Islet precursor cell (in vitro differentiated cells): ENCODE data around the gene SLC16A9.

ENCODE experiments used
- DNase-seq: peaks from one replicate; pipeline ENCODE4 v3.0.0-alpha.2; 2018

Gene SLC16A9

DNA sequence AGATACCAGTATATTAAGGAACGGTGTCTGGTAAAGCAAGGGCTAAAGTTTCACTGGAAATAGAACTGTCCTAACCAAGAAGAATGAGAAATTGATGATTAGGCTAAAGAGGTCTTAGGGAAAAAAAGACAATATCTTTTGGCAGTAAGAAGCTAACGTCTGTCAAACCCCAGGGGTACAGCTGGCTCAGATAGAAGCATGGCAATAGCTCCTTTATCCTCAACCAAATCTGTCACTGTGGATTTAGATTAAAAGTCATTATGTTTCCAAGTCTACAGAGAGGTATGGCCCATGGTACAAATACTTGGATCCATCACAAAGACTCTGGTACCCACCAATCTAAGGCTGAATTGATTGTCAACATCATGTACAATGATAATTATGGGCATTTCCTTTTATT lies 8.6 kb upstream of the SLC16A9 start:
- DNase-seq: no peak

DNA sequence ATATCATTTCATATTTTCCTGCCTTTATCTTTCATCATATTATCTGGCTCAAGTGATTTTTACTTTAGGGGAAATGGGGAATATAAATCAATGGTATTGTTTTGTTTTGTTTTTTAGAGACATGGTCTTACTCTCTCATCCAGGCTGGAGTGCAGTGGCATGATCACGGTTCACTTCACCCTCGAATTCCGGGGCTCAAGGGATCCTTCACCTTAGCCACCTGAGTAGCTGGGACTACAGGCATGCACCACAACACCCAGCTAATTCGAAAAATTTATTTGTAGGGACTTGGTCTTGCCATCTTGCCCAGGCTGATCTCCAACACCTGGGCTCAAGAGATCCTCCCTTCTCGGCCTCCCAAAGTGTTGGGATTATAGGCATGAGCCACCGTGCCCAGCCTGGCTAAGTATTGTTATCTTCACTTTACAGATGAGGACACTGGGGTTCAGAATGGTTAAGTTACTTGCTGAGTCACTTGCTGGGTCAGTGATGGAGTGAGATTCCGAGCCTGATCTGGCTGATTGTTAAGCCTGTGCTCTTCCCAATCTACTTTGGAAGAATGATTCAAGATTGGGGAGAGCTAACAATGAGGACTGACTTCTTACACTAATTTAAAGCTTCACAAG lies 3.7 kb upstream of the SLC16A9 start:
- DNase-seq: no peak

DNA sequence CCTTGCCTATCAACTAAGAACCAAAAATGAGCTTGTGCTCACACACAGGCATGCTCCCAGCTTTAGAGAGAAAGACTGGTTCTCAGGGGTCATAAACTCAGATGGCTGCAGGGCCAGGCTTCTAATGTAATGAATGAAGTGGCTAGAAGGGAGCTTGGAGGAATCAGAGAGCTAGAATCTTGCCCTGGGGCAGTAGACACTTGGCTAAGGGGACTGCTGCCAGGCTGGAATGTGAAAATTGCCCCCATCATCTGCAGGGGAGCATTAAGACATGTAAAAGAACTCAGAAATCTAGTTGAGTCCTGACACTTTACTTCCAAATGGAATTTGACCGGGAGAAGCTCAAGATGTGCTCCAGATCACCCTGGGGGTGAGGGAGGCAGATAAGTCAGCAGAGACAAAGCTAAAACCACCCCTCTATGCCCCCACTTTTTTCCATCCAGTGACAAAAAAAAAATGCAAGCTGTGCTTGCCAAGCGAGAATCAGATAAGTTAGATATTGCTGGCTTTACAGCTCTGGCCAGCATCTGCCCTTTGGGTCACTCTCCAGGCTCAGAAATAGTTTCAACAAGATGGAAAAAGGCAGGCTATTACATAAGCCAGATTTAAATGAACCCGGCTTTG lies 2.3 kb upstream of the SLC16A9 start:
- peak; percentile 97 for DNase-seq

DNA sequence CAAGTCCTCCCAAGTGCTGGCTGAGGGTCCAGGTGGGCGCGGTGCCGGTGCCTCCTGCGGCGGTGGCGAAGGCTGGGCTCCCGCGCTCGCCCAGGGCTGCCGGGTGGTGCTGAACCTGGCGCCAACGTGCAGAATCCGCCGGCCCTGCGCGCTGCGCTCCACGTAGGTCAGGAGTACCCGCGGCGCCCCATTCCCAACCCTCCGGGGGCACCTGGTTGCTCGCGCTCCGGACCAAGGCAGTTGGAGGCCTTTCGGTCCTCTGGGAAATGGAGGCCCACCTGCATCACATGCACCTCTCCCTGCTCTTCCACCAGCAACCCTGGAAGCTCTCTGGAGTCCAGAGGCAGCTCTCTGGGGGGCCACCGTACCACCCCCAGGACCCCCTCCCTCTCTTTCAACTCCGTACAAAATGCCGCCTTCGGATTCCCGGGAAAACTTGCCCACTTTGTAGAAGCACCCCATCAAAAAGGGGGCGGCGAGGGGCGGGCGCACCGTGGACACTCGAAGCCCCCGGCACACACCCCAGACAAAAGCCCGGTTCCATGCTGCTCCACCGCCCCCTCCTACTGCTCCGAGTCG lies 745 bp downstream of the SLC16A9 start:
- peak; percentile 68 for DNase-seq

DNA sequence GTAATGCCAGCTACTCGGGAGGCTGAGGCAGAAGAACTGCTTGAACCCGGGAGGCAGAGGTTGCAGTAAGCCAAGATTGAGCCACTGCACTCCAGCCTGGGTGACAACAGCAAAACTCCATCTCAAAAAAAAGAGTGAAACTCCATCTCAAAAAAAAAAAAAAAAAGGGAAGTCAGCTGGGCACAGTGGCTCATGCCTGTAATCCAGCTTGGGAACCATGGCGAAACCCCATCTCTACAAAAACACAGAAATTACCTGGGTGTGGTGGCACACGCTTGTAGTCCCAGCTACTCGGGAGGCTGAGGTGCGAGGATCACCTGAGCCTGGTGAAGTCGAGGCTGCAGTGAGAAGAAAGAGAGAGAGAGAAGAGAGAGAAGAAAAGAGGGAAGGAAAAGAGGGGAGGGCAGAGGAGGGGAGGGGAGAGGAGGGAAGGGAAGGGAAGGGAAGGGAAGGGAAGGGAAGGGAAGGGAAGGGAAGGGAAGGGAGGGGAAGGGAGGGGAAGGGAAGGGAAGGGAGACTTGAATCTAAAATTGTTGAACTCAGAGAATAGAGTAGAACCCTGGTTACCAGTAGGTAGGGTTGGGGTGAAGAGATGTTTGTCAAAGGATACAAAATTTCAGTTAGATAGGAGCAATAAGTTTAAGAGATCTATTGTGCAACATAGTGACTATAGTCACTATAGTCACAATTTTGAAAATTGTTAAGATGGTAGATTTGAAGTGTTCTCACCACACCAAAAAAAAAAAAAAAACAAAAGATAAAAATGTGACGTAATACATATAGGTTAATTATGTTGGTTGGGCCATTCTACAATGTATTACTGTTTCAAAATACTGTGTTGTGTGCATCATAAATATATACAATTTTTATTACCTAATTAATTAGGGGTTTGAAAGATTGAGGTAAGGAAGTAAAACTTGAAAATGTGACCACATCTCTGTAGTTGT lies 2.5 kb downstream of the SLC16A9 start:
- no peak for DNase-seq

DNA sequence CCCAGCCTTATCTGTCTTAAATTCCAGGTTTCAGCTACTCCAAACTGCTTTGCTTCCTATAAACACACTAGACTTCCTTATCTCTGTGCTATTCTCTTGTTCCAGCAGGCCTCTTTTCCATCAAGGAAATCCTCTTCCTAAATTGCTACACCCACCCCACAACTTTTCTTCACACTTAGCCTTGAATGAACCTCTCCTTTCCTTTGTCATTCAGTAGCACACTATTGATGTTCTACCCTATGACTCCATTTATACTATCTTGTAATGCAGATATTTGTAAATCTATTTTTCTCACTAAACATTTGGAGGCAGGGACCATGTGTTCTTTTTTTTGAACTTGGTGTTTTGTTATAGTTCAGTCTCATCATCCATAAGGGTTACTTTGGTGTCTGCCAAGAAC lies 3.7 kb downstream of the SLC16A9 start:
- no peak for DNase-seq

DNA sequence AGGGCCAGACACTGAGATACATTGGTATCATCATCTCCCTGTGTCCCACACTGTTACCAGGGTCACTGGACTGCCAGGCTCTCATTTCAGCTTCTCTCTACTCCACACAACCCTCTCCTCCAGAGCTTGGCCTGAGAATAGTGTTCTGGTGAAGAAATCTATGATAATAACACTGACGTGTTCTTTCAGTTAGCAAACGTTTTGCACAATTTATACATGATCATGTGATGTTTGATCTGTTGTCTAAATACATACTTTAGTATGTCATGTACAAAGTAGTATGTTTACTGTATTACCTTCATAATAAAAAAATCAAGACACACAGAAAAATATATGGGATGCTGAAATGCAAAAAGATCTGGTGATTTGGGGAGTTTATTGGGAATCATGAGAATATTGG lies 5.0 kb downstream of the SLC16A9 start:
- no peak for DNase-seq

DNA sequence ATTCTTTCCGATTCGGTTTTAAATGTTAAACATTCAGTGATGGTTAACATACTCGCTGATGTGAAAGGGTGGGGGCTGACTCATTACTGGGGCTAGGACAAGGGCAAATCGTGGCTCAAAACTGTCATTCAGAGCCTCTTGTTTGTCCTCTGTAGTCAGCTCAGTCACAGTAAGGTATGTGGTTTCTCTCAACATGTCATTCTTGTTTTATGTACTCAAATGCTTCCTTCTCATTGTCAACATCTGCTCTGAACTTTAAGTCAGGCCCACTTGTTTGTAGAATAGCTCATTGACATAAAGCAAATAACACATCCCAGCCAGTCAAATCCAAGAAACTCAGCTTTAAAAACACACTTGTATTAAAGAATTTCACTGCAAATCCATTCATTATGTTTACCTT lies 7.3 kb downstream of the SLC16A9 start:
- DNase-seq: no peak

DNA sequence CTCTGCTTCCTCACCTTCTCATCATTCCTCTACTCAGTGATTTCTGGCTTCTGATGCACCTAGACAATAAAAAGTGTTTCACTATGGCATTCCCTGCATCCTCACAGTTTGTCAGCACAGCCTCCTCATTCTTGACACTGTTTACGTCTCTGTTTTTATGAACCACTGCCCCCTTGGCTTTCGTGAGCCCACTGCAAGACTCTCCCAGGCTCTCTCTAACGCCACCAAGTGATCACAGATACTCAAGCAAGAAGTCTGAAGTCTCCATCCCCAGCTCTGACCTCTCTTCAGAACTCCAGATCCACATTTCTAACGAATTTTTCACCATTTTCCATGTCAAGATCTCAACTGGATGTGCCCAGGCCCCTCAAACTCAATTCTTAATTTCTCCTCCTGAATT lies 8.9 kb downstream of the SLC16A9 start:
- peak; percentile 71 for DNase-seq

DNA sequence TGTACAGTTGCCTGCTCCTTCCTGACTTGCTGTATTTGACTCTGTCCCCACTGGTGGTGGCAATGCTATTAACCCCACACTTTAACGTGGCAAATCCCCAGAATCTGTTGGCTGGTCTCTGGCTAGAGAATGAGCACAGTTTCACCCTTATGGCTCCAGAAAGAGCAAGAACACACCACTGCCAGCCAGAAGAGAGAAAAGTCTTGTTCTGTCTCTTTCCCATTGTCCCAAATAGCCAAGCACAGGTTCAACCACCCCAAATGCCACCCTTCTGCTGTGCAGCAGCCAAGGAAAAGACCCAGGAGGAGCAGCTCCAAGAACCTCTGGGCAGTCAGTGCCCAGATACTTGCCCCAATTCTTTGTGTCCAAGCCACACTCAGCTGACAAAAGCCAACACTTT lies 11.3 kb downstream of the SLC16A9 start:
- DNase-seq: no peak

DNA sequence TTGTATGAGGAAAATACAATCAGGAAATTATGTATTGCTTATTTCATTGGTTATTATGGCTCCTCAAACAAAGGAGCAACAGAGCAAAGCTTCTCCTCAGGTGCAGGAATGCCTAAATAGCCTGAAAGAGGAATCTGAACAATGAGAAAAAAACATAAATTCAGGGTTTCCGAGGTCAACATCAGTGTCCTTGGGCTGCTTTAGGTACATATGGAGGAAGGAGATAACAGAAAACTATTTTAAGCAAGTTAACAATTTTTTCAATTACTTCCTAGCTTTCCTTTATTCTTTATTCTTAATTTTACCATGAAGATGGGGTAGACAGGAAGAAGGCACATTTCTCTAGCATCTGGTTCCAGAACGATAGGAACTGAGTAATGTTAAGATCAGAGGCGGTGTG lies 14.0 kb downstream of the SLC16A9 start:
- DNase-seq: no peak

DNA sequence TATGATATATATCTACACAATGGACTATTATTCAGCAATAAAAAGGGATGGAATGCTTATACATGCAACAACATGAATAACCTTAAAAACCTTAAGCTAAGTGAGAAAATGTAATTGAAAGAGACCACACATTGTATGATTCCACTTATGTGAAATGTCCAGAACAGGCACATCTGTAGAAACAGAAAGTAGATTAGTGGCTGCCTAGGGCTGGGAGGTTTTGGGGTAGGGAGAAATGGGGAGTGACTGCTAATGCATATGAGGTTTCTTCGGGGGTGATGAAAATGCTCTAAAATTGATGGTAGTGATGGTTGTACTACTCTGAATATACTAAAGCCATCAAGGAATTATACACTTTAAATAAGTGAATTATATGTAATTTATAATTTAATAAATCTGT lies 14.7 kb downstream of the SLC16A9 start:
- no peak for DNase-seq

DNA sequence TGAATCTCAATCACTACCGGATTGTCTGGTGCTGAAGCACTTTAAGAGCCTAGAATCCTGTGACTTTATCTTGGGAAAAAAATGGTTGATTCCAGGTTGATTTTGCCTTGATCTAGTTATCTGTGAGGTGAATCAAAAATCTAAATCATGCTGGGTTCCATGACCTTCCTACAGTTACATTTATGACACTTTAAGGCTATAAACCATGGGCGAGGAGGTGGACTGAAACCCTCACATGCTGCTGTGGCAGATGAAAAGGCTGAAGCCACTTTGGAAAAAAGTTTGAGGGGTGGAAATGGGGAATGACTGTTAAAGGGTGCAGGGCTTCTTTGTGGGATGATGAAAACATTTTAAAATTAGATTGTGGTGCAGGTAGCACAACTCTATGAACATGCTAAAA lies 17.5 kb downstream of the SLC16A9 start:
- no peak for DNase-seq

DNA sequence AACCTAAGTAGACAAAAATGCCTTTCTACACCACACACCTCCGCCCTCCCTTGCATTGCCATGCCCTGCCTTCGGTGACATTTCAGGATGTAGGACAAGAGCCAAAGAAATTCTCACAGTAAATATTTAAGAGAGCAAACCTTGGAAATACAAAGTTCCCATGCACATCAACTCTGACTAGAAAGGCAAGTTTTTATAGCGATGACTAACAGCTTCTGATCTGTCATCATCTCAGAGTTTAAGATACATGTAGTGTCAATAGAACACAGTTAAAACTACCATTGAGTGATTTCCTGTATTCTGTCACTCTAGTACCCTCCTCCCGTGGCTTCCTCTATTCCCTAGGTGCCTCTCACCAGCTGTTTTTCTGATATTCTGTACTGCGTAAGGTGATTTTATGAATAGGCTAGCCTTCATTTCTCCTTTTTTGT lies 20.7 kb downstream of the SLC16A9 start:
- DNase-seq: no peak

DNA sequence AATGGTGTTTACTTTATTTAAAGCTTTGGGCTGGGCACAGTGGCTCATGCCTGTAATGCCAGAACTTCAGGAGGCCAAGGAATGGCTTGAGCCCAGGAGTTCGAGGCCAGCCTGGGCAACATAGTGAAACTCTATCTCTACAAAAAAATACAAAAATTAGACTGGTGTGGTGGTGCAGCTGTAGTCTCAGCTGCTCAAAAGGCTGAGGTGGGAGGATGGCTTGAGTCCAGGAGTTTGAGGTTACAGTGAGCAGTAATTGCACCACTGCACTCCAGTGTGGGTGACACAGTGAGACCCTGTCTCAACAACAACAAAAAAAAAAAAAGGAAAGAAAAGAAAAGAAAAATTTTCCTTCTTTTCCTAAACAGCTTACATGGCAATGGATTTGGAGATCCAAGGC lies 22.0 kb downstream of the SLC16A9 start:
- no peak for DNase-seq

DNA sequence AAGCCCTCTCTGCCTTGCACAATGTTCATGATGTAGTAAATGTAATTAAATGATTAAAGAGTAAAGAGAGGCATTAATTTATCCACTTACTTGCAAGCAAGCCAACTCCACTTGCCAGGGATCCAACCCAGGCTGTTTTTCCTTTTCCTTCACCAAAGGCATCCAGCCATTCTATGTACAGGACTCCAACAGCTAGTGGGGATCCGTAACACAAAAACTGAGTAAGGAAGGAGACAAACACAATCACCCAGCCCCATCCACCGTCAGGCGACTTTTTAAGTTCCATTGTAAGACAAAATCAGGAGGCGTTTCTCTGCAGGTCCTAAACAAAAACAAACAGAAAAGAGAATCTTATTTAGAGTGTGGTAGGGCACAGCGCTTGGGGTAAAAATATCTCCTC lies 25.6 kb downstream of the SLC16A9 start:
- DNase-seq: no peak

DNA sequence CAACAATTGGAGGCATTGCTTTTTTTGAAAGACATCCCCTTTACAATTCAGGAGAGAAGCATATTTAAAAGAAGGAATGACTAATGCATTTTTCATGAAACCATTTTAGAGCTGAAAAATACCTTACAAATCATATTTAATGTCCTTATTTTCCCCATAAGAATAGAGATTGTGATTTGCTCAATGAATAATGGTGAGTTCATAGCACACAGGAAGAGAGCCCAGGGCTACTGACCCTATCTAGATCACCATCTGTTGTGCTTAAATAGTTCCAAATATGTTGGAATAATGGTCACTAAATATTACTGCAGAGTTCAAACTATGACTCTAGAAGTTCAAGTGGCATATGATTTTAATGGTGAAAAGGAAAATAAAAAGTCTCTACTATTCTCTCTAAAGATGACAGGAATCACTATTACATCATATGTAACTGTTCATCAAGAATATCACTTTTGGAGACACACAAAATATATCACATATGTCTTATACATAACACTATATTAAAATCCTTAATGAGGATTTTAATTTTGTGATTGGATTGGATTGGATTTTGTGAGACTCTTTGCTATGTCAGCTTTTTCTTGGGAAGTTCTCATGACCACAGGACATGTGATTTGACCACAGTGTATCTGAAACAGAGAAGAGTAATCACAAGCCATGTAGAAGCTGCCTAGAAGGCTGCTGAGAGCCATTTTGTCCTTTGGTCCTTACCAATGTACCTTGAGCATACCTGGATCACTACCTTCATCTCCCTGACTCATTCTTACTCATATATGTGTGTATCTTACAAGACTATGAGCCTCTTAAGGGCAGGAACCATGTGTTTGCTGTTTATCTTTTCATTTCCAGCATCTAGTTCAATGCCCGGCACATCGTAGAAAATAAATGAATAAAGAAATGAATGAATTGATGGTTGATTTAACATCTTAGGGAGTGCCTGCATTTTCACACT lies 26.4 kb downstream of the SLC16A9 start:
- DNase-seq: no peak

DNA sequence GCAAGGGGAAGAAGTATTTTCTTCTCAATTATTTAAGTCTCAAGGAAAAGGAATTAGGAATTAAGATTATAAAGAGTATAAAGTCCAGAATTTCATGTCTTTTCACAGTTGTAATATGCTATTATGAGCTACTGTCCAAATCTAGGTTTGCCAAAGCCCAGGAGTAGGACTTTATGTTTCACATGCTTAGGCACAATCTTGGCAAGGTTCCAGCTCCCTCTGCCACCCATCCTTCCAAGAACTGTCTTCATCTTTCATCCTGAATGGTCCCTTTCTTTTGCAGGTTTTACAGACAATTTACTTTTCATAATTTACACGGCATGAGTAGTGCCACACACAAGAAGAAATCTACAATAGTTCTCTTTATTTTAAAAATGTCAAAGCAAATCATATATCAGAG lies 29.5 kb downstream of the SLC16A9 start:
- DNase-seq: no peak

DNA sequence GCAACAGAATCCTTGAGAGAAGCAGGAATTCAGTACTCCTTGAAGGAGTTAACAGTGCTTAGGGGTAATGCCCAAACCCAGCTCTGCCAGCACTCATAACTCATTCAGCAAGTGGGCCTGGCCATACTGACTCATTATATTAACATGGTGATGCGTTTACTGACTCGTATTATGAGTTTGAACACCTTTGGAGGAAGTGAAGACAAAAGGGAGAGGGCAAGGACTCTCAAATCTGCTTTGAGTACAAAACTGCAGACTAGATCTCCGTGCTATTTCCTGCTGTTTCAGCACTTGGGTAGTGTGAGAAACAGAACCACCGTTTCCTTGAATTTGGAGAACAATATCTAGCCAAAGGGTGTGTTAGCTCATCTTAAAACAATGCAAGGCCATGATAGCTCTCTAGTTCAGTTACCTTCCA lies 30.8 kb downstream of the SLC16A9 start:
- peak; percentile 52 for DNase-seq

DNA sequence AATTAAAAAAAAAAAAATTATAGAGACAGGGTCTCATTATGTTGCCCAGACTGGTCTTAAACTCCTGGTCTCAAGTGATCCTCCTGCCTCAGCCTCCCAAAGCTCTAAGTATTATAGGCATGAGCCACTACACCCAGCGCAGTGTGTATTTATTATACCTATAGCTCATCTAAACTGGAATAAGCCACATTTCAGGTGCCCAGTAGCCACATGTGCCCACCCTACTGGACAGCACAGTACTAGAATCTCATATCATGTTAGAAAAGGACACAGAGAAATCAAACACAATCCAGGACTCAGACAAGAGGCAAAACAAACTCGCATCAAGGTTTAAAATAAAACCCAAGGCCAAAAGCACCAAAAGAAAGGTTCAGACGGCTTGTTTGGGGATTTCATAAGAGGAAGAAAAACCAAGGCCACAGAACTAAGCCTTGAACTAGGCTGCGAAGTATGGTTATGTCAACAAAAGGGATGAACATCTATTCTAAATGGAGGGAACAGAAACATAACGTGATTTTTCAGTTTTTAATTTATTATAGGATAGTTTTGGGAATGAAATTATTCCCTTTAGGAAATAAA lies 32.3 kb downstream of the SLC16A9 start:
- no peak for DNase-seq

DNA sequence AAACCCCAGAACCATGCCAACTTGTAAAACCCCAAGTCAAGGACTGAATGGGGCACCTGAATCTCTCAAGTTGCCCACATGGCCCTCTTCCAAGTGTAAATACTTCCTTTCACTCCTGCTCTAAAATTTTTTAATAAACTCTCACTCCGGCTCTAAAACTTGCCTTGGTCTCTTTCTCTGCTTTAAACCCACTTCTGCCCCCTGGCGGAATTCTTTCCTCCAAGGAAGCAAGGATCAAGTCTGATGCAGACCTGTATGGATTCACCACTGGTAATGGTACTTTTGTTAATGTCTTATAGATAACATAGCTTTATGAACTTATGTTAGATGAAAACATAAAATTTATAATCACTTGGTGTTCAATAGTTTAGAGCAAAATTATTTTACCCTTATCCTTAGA lies 33.8 kb downstream of the SLC16A9 start:
- DNase-seq: peak; percentile 67

DNA sequence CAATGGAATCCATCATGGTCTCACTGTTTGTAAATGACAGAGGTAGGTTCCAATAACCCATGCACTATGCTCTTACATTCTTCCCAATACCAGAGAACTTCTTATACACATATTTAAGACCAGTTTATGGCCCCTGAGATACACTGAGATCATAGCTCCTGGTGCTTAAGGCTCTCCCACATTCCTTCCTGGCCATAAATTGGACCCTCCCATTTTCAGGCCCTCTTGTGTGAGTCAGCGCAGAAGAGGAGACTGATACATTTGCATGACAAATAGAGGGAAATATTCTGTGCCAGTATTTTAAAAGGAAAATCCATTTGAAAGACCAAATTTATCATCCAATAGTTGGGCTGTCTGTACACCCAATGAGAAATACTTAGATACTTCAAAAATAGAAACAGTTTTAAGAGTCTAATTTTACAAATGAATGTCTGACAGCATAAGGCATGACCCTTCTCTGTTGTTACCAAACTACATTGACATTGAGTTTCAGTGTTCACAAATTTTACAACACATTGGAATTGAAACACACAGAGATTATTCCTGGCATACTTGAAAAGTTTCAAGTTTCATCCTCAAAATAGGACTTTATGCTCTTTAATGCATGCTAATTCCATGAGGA lies 35.3 kb downstream of the SLC16A9 start:
- peak; percentile 73 for DNase-seq
